CD14-positive monocyte (primary cell): ENCODE results near the gene KIRREL3. TPM values are rescaled to one million over a fixed set of nuclear protein-coding genes. Genes with fewer than 3 reads are reported as not detected.

Experiments
- DNase-seq, 3 donors: peaks; one replicate each; pipeline ENCODE4 v3.0.0-alpha.2; 2011 to 2022
- H2AFZ ChIP-seq: 2 replicates; pipeline ENCODE4 v1.6.0; 2012; ENCODE audit warnings: mild to moderate bottlenecking, low read depth, low read length, inconsistent platforms; ENCODE audit not compliant: insufficient read depth, poor library complexity, severe bottlenecking
- H3K27ac ChIP-seq, 2 donors: 1 replicate in 1 of 2; 2 replicates in 1 of 2; pipeline ENCODE4 v1.5.1; 2012 to 2013; ENCODE audit warnings: low read length in 2 of 2, control low read depth in 1 of 2, inconsistent platforms in 1 of 2, low read depth in 1 of 2, mild to moderate bottlenecking in 1 of 2
- H3K27me3 ChIP-seq, 2 donors: one replicate each; pipeline versions ENCODE4 v1.6.0 to v1.6.1; 2011 to 2013; ENCODE audit warnings: low read length in 2 of 2; ENCODE audit not compliant: control insufficient read depth in 2 of 2, insufficient read depth in 2 of 2
- H3K36me3 ChIP-seq, 2 donors: replicated peaks in 1 of 2; 1 replicate in 1 of 2; 2 replicates in 1 of 2; pipeline versions ENCODE4 v1.5.1 to v1.6.1; 2012 to 2013; ENCODE audit warnings: low read length in 2 of 2, control low read depth in 1 of 2, inconsistent platforms in 1 of 2, mild to moderate bottlenecking in 1 of 2; ENCODE audit not compliant: insufficient read depth in 2 of 2, control insufficient read depth in 1 of 2
- H3K4me1 ChIP-seq, 2 donors: 1 replicate in 1 of 2; 2 replicates in 1 of 2; pipeline versions ENCODE4 v1.5.1 to v1.6.1; 2012 to 2013; ENCODE audit warnings: low read length in 2 of 2, control low read depth in 1 of 2, inconsistent platforms in 1 of 2, mild to moderate bottlenecking in 1 of 2, moderate library complexity in 1 of 2; ENCODE audit not compliant: insufficient read depth in 2 of 2, control insufficient read depth in 1 of 2
- H3K4me2 ChIP-seq: replicated peaks from 2 replicates; pipeline ENCODE3; 2012; ENCODE audit warnings: low read length, moderate library complexity, mild to moderate bottlenecking; ENCODE audit not compliant: poor library complexity, severe bottlenecking; ENCODE audit errors: extremely low read depth
- H3K4me3 ChIP-seq, 3 experiments: fragments of 200-600 bp in 1 of 3; sonication (generic) in 1 of 3; replicated peaks in 1 of 3; 1 replicate in 2 of 3; 2 replicates in 1 of 3; pipeline ENCODE4 v1.5.1; 2011 to 2013; ENCODE audit warnings: low read length in 3 of 3, mild to moderate bottlenecking in 3 of 3, control low read depth in 2 of 3, low read depth in 2 of 3, inconsistent platforms in 1 of 3, moderate library complexity in 1 of 3
- H3K79me2 ChIP-seq: 2 replicates; pipeline ENCODE4 v1.6.0; 2012; ENCODE audit warnings: mild to moderate bottlenecking, control low read depth, inconsistent platforms, low read length, moderate library complexity; ENCODE audit not compliant: insufficient read depth
- H3K9ac ChIP-seq: 2 replicates; pipeline ENCODE4 v1.6.0; 2017; ENCODE audit warnings: low read length, mild to moderate bottlenecking; ENCODE audit not compliant: insufficient read depth, poor library complexity, severe bottlenecking
- H3K9me3 ChIP-seq, 2 donors: replicated peaks in 1 of 2; 1 replicate in 1 of 2; 2 replicates in 1 of 2; pipeline versions ENCODE4 v1.5.1 to v1.6.1; 2012 to 2013; ENCODE audit warnings: low read length in 2 of 2, control low read depth in 1 of 2; ENCODE audit not compliant: control insufficient read depth in 1 of 2, insufficient read depth in 1 of 2
- H4K20me1 ChIP-seq: 2 replicates; pipeline ENCODE4 v1.6.0; 2012; ENCODE audit warnings: mild to moderate bottlenecking, low read length, control low read depth, moderate library complexity; ENCODE audit not compliant: insufficient read depth
- H3K27ac Mint-ChIP-seq, 7 donors: one replicate each; pipeline ENCODE4 v1.8.0; 2020; ENCODE audit warnings: mild to moderate bottlenecking in 7 of 7, mixed read lengths in 7 of 7, moderate library complexity in 6 of 7, inconsistent platforms in 2 of 7
- H3K27me3 Mint-ChIP-seq, 3 donors: one replicate each; pipeline ENCODE4 v1.8.0; 2021 to 2022; ENCODE audit warnings: low read depth in 3 of 3, mild to moderate bottlenecking in 3 of 3, mixed read lengths in 3 of 3, moderate library complexity in 3 of 3, inconsistent platforms in 1 of 3
- H3K36me3 Mint-ChIP-seq, 2 donors: one replicate each; pipeline ENCODE4 v1.8.0; 2020; ENCODE audit warnings: mixed read lengths in 2 of 2, inconsistent platforms in 1 of 2, mild to moderate bottlenecking in 1 of 2
- H3K4me1 Mint-ChIP-seq: one replicate; pipeline ENCODE4 v1.8.0; 2020; ENCODE audit warnings: mild to moderate bottlenecking, mixed read lengths
- H3K4me3 Mint-ChIP-seq, 2 donors: one replicate each; pipeline ENCODE4 v1.8.0; 2020; ENCODE audit warnings: mild to moderate bottlenecking in 2 of 2, mixed read lengths in 2 of 2, moderate library complexity in 1 of 2
- H3K9me3 Mint-ChIP-seq, 7 donors: one replicate each; pipeline ENCODE4 v1.8.0; 2020 to 2022; ENCODE audit warnings: mixed read lengths in 7 of 7, mild to moderate bottlenecking in 6 of 7, moderate library complexity in 6 of 7, inconsistent platforms in 2 of 7
- WGBS: methylation state at CpG from one replicate; pipeline ENCODE4 v1.1.5; 2013; ENCODE audit warnings: missing lambda C conversion rate; ENCODE audit not compliant: insufficient coverage; 5-methylcytosine and 5-hydroxymethylcytosine counted together
- intact Hi-C, 2 donors: fragments of 100-400 bp; cut with micrococcal nuclease; formaldehyde crosslinking; loops; one replicate each; pipeline versions ENCODE4 v1.15.0 to v1.15.1; 2023
- polyA plus RNA-seq, 3 donors: library from polyadenylated mRNA; depleted of rRNA in 1 of 3; unstranded in 2 of 3; stranded (reverse) in 1 of 3; fragments of 300-500 nt in 2 of 3; fragments of >200 nt in 1 of 3; fragmentation: Illumina TruSeq in 2 of 3; gene quantifications; 1 replicate in 2 of 3; 2 replicates in 1 of 3; pipeline ENCODE4 v1.2.3, GENCODE V29; 2012 to 2021
- TF ChIP-seq, protein P1 (sequence below): fragments of 200-600 bp; IDR thresholded peaks from one replicate; pipeline ENCODE4 v1.8.0; 2022; ENCODE audit warnings: antibody characterized with exemption, mild to moderate bottlenecking

The KIRREL3 gene
- polyA plus RNA-seq, 3 donors: not detected

DNA sequence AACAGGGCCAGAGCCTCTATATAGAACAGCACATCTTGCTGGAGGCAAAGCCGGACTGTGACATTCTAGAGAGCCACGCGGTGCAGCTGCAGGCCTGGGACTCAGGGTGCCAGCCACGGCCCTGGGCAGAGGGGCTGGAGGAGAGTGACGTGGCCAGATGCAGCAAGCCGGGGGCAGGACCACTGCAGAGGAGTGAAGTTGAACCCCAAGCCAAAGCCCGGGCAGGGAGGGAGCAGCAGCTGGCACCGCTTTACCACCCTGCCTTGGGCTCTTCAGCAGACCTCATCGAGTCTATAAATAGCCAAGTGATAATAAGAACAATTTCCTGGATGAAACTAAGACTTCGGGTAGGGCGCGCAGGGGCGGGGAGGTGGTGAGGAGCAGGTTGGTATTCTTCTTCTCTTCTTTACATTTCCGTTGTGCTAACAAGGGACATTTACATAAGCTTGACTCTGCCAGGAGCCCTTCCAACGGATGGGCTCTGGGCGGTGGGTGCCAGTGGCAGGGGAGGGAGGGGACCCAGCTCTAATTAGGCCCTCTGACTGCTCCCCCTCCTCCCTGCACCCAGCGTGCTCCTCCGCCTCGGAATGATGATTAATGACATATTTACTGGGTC is 534.9 kb downstream of the KIRREL3 start:
- Mint-ChIP-seq H3K36me3 (no peaks in the 10 kb centered on the region), H3K9me3 (peaks cover 0 to 4% (median 0%) of the 10 kb centered on the region in 7 donors), H3K27ac (peak overlapping the region in 2 of 7 donors; percentile 39 to 53), H3K4me3 (peak overlapping the region in 1 of 2 donors; percentile 71), H3K4me1 (peaks cover 42% of the 10 kb centered on the region), H3K27me3 (peaks cover 5 to 16% (median 10%) of the 10 kb centered on the region in 3 donors)
- Histone ChIP-seq H3K27ac (no peak overlapping the region), H3K4me3 (no peak overlapping the region), H3K27me3 (no peaks in the 10 kb centered on the region), H3K4me2 (peak overlapping the region; percentile 5), H2AFZ (no peak overlapping the region), H3K9ac (no peak overlapping the region), H3K36me3 (no peaks in the 10 kb centered on the region), H3K79me2 (no peaks in the 10 kb centered on the region), H3K4me1 (peaks cover 54 to 56% of the 10 kb centered on the region in 2 donors), H3K9me3 (no peaks in the 10 kb centered on the region), H4K20me1 (no peaks in the 10 kb centered on the region)
- intact Hi-C loops: no loop called here
- WGBS: 9% methylated on average over 8 of the region's 19 CpGs
- TF ChIP-seq, protein P1, sequence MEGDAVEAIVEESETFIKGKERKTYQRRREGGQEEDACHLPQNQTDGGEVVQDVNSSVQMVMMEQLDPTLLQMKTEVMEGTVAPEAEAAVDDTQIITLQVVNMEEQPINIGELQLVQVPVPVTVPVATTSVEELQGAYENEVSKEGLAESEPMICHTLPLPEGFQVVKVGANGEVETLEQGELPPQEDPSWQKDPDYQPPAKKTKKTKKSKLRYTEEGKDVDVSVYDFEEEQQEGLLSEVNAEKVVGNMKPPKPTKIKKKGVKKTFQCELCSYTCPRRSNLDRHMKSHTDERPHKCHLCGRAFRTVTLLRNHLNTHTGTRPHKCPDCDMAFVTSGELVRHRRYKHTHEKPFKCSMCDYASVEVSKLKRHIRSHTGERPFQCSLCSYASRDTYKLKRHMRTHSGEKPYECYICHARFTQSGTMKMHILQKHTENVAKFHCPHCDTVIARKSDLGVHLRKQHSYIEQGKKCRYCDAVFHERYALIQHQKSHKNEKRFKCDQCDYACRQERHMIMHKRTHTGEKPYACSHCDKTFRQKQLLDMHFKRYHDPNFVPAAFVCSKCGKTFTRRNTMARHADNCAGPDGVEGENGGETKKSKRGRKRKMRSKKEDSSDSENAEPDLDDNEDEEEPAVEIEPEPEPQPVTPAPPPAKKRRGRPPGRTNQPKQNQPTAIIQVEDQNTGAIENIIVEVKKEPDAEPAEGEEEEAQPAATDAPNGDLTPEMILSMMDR: no peak
- DNase-seq: no peak

DNA sequence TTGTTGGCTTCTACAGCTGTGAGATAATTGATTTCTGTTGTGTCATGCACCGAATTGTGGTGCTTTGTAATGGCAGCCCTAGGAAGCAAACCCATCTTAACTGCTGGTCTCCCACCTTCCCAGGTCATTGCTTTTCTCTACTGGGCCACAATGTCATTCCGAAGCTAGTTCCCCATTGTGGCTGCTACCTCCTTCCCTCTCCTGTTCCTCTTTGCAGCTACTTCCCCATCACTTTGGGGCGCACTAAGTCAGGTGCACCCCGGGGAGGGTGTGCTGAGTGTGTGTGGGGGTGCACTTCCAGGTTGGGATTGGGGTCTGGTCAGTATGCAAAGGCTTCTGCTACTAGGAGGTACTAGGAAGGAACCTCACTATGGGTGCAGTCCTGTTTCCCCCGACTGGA is 535.8 kb downstream of the KIRREL3 start:
- Mint-ChIP-seq H3K4me3 (peak overlapping the region in 1 of 2 donors; percentile 59), H3K27ac (peak overlapping the region in 1 of 7 donors; percentile 46), H3K4me1 (peaks cover 42% of the 10 kb centered on the region), H3K9me3 (peaks cover 0 to 4% (median 0%) of the 10 kb centered on the region in 7 donors), H3K36me3 (no peaks in the 10 kb centered on the region), H3K27me3 (peaks cover 4 to 16% (median 13%) of the 10 kb centered on the region in 3 donors)
- TF ChIP-seq, protein P1: no peak
- H3K36me3 ChIP-seq: no peaks in the 10 kb centered on the region
- no peaks in the 10 kb centered on the region for H3K9me3 ChIP-seq
- no peaks in the 10 kb centered on the region for H4K20me1 ChIP-seq
- no peak overlapping the region for H3K9ac ChIP-seq
- H2AFZ ChIP-seq: no peak overlapping the region
- H3K4me1 ChIP-seq: peaks cover 51 to 56% of the 10 kb centered on the region in 2 donors
- intact Hi-C loops: no loop called here
- peak overlapping the region in 1 of 3 experiments; percentile 10 for H3K4me3 ChIP-seq
- H3K4me2 ChIP-seq: peak overlapping the region; percentile 35
- H3K79me2 ChIP-seq: no peaks in the 10 kb centered on the region
- WGBS: no CpG with 5 or more reads among the region's 5 CpGs
- DNase-seq: peak; percentile 40 to 66 (median 58)
- H3K27ac ChIP-seq: no peak overlapping the region
- H3K27me3 ChIP-seq: no peaks in the 10 kb centered on the region
